IPS DF 4.7 (cell line): Measurements from ENCODE around the gene PTPRCAP.
"Not testable (repeated sequence)": the region's sequence is repeated elsewhere in the genome, so short reads cannot be mapped to it uniquely, and the experiment has no call there.

Experiments used
- DNase-seq: peaks from one replicate; pipeline ENCODE4 v3.0.0-alpha.2; 2013; ENCODE audit warnings: low spot score; ENCODE audit errors: extremely low read depth

PTPRCAP gene

DNA sequence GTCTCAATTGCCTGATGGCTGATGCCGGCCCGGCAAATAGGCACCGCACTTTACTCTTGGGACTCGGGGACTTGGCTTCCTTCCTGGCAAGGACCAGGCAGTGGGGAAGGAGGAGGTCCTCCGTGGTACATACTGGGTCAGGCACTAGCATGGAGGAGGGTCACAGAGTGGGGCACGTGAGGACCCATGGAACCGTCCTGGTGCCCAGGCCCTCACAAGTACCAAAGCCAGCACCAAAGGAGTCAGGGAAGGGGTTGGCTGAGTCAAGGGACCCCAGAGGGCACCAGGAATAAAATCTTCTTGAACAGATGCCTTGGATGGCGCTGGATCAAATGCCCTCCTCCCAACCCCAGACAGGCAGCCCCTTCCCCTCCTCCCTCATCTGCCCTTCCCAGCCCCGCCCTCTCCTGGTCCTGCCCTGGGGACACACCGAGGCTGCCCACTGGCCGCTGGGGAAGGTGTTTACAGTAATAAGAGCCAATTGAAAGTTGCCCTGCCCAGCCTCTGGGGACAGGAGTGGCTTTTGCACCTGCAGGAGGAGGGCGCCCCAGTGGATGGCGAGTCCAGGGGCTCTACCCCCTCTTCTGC, 27.6 kb downstream of the PTPRCAP start:
- DNase-seq: no peak

DNA sequence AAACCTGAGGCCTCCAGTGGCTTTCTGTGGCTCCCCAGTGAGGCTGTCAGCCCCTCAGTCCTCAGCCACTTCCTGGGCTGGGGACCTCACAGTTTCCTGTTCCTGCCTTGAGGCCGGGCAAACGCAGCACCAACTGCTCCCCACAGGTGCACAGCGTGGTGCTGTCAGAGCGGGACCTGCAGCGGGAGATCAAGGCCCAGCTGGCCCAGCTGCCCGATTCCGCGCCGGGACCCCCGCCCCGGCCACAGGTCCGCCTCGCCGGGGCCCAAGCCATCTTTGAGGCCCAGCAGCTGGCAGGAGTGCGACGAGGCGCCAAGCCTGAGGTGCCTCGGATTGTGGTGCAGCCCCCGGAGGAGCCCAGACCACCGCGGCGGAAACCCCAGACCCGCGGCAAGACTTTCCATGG, 28.2 kb downstream of the PTPRCAP start:
- DNase-seq: no peak

DNA sequence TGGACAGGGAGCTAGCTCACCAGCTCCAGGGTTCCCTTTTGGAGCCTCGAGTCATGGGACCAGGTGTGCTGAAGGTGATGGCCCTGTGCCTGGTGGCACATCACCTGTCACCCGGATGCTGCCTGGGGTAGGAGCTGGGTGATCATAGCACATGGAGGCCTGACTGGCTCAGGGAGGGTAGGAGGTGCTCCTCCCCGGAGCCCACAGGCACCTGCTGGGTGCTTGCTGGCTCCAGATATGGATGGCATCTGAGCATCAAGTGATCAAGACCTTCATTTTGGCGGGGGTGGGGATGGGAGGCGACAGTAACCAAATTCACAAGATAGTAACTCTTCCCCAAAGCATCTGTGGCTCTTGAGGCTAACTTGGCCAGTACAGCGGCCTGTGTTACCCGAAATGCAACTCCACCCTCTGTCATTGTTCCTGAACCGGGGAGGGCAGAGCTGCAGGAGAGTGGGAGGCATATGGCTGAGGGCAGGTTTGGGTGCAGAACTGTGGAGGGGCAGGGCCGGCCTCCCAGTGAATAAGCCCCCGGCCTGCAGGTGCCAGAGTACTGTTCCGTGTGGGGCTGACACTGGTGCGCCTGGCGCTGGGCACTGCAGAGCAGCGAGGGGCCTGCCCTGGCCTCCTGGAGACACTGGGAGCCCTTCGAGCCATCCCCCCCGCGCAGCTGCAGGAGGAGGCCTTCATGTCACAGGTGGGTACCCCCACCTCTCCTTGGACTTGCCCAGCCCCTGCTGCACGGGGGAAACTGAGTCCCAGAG, 28.9 kb downstream of the PTPRCAP start:
- no peak for DNase-seq

DNA sequence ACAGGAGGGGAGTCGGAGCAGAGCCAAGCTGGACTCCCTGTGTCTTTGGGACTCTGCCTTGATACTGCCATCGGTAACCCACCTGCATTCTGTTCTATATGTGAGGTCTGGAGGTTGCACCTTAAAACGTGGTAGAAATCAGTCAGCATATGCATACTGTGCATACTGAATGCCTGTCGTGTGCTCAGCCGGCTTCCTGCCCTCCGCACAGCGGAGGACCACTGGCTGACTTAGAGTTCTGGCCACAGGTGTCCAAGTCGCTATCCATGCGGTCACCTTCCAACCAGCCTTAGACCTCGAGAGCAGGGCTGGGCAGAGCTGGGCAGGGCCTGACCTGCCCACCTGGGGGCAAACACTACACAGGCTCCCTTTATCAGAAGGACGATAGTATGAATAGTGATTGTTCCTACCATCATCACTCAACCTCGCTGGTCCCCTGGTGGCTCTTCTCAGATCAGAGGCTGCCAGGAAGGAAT, 29.8 kb downstream of the PTPRCAP start:
- no peak for DNase-seq

DNA sequence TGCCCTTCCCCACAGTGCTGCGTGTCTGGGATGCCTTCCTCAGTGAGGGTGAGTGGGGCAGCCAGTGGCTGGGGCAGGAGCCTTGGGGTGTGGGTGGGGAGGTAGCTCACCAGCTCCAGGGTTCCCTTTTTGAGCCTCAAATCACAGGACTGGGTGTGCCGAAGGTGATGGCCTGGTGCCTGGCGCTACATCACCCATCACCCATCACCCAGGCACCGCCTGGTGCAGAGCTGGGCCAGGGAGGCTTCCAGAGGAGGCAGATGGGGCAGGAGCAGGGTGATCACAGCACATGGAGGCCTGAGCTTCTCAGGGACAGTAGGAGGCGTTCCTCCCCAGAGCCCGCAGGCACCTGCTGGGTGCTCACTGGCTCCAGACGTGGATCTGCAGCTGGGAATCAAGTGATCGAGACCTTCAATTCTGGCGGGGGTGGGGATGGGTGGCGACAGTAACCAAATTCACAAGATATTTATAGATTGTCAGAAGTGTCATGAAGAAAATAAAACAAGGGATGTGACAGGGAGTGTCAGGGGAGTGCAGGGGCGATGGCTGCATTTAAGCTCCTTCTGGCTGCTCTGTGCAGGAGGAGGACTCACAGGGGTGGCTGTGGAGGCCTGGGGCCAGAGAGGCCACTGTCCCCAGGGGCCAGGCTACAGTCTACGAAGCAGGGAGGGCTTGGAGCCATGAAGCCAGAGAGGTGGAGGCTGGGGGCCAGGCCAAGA, 30.4 kb downstream of the PTPRCAP start:
- DNase-seq: no peak

DNA sequence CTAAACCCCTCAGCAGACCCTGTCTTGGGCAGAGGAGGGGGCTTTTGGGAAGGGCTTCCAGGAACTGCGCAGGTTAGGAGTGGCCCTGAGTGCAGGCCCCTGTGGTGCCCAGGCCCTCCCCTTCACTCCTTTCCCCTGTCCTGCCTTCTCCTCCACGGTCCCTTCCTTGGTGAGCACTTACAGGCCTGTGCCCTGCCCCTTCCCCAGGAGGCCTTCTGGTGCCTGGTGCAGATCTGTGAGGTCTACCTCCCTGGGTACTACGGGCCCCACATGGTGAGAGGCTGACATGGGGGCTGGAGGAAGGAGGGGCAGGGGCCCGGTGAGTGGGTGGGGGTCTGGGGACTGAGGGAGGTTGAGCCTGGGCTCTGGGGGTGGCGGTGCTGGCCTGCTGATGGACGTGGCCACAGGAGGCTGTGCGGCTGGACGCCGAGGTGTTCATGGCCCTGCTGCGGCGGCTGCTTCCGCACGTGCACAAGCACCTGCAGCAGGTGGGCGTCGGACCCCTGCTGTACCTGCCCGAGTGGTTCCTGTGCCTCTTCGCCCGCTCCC, 31.0 kb downstream of the PTPRCAP start:
- no peak for DNase-seq

DNA sequence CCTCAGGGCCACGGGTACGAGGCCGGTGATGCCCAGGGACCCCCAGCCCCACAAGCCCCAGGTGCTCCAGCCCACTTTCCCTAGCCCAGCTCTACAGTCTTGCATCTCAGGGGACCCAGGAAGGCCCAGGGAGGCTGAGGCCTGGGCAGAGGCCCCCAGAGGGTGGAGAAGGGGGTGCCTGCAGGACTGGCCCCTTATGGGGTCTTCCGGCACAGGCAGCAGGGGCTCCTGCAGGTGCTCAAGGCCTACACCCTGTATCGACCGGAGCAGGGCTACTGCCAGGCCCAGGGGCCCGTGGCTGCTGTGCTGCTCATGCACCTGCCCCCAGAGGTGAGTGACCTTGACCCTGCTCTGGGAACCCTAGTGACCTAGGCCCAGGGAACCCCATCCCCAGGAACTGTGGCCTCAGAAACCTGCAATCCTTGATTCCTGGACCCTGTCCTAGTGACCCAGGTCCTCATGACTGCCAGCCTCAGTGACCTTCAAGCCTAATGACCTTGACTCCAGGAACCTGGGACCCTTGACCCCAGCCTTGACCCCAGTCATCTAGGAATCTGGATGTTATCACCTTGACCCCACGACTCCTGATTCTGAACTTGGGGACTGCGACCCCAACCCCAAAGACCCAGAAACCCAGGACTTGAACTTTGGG, 31.7 kb downstream of the PTPRCAP start:
- no peak for DNase-seq

DNA sequence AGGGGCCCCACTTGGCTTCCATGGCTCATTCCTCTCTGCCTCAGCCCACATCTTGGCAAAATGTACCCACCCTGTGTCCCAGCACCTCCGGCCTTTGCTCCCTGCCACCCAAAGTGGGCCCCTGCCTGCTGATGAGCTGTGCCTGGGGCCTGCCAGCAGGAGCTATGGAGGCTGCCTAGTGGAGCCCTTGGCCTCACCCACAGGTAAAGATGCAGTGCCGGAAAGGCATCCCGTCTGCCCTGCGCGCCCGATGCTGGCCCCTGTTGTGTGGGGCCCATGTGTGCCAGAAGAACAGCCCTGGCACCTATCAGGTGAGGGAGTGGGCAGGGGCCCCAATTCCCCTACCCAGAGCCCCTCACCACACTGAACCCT, 32.3 kb downstream of the PTPRCAP start:
- no peak for DNase-seq

DNA sequence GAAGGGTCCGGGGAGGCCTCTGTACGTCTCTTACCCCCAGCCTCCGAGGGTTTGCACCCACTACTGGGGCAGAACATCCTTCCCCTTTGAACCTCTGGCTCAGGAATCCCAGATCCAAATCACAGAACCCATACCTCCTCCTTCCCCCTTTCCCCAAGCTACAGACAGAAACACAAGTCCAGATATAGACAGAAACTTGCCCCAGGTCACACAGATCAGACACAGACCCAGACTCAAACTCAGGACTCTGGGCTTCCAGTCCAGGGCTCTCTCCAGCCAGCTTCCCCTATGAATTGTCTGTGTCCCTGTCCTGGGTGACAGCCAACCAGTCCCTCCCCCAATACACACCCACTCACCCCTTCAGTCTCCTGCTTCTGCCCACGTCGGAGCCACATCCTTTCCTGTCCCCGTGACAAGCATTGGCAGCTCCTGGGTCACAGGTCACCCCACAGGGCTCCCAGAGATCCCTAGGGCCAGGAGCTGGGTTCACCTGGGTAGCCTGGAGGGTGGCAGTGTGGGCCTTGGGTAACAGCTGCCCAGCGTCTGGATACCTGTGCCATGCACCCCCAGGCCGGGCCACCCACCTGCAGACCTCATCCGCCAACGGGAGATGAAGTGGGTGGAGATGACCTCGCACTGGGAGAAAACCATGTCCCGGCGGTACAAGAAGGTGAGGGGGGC, 32.8 kb downstream of the PTPRCAP start:
- DNase-seq: no peak

DNA sequence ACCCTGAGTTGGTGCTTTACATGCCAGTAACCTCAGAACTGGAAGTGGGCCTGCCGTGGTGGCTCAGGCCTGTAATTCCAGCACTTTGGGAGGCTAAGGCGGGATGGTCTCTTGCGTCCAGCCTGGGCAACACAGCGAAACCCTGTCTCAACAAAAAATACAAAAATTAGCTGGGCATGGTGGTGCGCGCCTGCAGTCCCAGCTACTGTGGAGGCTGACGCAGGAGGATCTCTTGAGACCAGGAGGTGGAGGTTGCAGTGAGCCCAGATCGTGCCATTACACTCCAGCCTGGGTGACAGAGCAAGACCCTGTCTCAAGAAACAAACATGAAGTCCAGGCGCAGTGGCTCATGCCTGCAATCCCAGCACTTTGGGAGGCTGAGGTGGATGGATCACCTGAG, 34.4 kb downstream of the PTPRCAP start:
- DNase-seq: not testable (repeated sequence)

DNA sequence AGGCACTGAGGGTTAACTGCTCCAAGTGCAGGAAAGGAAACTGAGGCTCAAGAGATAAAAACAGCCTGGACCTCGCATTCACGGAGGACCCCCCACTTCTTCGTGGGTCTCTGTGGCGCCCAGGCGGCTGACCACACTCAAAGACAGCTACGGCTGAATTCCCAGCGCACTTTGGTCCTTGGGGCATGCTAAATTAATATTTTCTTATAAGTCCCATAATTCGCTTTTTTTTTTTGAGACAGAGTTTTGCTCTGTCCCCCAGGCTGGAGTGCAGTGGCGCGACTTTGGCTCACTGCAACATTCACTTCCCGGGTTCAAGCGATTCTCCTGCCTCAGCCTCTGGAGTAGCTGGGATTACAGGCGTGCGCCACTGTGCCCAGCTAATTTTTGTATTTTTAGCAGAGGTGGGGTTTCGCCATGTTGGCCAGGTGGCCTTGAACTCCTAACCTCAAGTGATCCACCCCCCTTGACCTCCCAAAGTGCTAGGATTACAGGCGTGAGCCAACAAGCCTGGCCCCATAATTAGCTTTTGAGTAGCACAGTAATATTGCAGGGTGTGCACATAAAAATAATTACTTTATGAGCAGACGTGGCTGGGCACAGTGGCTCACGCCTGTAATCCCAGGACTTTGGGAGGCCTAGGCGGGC, 35.2 kb downstream of the PTPRCAP start:
- DNase-seq: not testable (repeated sequence)

DNA sequence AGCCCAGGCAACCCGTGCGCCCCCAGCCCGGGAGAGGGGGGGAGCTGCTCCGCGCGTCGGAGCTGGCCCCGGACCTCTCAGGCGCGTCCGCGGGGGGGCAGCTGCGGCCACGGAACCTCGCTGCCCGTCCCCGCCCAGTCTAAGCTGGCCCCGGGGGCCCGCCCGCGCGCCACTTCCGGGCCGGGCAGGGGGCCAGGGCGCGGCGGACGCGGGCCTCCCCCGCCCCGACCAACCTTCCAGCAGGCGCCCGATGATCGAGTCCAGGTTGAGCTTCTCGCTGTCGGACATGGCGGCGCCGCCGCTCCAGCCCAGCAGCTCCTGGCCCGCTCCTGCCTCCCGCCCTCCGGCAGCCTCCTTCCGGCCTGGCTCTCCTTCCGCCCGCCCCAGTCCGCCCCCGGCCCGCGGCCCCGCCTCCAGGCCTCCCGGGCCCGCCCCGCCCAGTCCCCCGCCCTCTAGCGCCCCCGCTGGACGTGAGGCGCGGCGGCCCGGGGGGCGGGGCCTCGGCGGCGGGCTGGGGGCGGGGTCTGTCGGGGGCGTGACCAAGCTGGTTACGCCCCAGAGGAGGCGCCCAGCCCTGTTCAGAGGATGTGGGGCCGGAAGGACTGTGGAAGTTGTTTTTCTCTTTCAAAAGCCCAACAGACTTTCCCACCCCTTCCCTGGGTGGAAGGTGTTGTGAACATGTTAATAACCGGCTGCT, 35.8 kb downstream of the PTPRCAP start, which contains the start of gene PPP1CA:
PPP1CA (minus strand) TSS at position 364 of the 697 bp plus-strand sequence; CDS start at position 288, 76 bp downstream.
- DNase-seq: no peak

DNA sequence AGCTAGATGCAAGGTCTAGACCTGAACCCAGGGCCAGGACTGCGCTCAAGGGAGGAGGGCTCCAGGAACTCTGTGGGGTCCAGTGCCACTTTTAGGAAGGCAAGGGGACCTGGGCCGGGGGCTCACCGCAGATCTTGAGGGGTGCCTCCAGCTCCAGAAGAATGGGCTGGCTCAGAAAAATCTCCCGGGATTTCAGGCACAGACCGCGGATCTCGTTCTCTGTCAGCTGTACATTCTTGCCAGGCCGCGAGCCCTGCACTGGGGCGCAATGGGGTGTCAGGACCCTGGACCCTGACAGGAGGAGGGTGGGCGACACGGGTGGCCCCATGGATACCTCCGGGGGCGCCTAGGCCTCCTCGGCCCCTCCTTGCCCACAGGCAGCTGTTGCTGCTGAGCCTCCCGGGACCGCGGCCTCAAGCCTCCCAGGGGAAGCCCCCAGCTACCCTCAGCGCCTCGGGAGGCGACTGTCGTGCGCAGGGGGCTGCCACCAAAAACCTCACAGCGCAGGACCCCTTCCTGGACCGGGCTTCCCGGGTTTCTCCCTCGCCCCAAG, 36.5 kb downstream of the PTPRCAP start:
- no peak for DNase-seq

DNA sequence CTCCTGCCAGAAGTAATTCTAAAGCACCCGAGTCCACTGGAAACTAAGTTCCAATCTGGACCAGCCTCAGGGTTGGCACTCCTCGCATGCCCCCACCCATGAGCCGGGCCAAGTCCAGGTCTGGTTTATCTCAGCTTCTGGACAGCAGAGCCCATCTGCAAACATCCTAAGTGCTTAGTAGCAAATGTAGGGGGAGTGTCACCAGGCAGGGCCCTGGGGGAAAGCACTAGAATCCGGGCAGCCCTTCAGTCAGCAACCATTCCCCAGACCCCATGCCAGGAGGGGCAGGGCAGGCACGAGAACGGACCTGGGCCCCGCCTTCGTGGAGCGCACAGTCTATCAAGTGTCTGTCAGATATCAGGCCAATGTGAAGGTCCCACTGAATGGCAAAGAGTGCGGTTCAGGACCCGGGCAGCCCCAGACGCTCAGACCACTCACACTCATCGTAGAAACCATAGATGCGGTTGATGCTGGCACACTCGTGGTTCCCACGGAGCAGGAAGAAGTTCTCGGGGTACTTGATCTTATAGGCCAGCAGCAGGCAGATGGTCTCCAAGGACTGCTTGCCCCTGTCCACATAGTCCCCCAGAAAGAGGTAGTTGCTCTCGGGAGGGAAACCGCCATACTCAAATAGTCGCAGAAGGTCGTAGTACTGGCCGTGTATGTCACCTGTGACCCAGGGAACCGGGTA, 37.1 kb downstream of the PTPRCAP start:
- DNase-seq: no peak

DNA sequence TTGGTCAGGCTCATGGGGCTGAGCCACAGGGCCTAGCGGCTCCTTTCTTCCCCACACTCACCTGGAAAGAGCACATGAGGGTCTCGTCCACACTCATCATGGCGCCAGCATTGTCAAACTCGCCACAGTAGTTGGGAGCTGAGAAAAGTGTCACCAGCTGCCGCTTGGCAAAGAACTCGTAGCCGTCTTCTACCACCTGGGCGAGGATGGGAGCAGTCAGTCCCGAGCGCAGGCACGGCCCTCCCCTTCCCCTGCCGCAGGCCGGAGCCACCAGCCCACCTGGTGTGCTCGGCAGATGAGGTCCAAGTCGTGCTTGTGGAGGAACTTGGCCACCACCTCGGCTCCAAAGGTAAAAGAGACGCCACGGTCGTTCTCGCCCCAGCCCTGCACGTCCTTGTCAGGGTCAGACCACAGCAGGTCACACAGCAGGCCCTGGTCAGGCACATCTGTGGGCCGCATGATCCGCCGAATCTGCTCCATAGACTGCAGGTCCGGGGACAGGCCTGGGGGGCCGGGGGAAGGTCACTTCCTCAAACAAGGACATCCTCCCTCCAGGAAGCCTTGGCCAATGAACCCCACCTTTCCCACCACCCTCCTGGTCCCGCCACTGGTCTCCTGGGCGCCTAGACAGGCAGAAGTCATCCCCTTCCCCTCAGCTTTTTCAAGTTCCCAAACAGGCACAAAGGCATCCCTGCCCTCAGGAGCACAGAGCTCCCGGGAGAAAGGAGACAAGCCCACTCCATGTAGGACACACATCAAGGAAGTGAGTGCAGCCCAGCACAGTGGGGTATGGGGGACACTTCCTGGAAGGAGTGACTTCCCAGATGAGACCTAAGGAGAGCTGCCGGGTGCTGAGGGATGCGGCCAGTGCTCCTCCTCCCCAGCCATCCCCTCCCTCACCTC, 38.6 kb downstream of the PTPRCAP start:
- no peak for DNase-seq

DNA sequence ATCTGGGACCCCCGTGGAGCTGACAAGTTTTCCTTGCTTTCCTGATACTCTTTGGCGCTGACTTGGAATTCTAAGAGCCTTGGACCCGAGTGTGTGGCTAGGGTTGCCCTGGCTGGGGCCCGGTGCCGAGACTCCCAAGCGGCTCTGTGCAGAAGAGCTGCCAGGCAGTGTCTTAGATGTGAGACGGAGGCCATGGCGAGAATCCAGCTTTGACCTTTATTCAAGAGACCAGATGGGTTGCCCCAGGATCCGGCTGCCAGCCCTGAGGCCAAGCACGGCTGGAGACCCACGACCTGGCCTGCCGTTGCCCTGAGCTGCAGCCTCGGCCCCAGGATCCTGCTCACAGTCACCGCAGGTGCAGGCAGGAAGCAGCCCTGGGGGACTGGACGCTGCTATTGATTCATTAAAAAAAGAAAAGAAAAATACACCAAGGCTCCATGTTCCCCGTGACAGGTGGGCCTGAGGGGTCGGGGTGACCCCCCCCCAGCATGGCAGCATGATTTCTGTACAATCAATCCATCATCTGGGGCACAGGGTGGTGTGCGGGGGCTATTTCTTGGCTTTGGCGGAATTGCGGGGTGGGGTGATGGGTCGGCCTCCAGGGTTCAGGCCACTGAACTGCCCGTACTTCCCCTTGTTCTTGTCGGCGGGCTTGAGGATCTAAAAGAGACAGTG, 39.4 kb downstream of the PTPRCAP start:
- no peak for DNase-seq

DNA sequence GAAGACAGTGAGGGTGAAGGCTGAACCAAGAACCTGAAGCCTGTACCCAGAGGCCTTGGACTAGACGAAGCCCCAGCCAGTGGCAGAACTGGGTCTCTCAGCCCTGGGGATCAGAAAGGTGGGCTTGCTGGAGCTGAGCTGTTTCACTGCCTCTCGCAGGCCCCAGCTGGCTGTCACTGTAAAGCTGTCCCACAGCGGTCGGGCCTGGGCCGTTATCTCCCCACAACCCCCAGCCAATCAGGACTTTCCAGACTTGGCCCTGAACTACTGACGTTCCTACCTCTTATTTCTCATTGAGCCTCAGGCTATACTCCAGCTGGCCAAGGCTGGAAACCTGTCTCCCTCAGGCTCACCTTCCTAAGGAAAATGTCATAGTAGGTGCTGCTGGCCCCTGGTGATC, 39.9 kb downstream of the PTPRCAP start:
- DNase-seq: no peak
